ENCODE measurements around the gene GFI1. TPM values are rescaled to one million over a fixed set of nuclear protein-coding genes. Genes with fewer than 3 reads are reported as not detected.
"Not testable (repeated sequence)": the region's sequence is repeated elsewhere in the genome, so short reads cannot be mapped to it uniquely, and the experiment has no call there.

The GFI1 gene
- total and polyA plus RNA-seq, 2 donors (not counting 3 experiments of a cell fraction or from before 2014, with no cell fraction given), result 0.11 to 0.22 TPM

DNA sequence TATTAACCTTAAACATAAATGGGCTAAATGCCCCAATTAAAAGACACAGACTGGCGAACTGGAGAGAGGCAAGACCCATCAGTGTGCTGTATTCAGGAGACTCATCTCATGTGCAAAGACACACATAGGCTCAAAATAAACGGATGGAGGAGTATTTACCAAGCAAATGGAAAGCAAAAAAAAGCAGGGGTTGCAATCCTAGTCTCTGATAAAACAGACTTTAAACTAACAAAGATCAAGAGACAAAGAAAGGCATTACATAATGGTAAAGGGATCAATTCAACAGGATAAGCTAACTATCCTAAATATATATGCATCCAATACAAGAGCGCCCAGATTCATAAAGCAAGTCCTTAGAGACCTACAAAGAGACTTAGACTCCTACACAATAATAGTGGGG, 45.2 kb upstream of the GFI1 start:
- H3K4me2 ChIP-seq (ENCODE audit: insufficient read depth, low read length); H3K9me1 ChIP-seq (replicated peaks; ENCODE audit: control insufficient read depth, extremely low read depth, insufficient read depth, low read length); CTCF ChIA-PET; H3K9me3 ChIP-seq (replicated peaks; ENCODE audit: control insufficient read depth, insufficient read depth, low read length); H3K4me3 ChIP-seq (replicated peaks in 1 of 3; ENCODE audit: insufficient read depth in 1 of 3, low read depth in 1 of 3, low read length in 3 of 3); H2AFZ ChIP-seq (ENCODE audit: low read depth, low read length); intact Hi-C loops (cut with micrococcal nuclease); dilution Hi-C loops (cut with MboI; ENCODE audit: extremely low pct_ligation_motif_present, low sequenced_read_pairs); H3K27me3 ChIP-seq (ENCODE audit: control insufficient read depth in 2 of 2, insufficient read depth in 2 of 2, low read length in 2 of 2); H4K20me1 ChIP-seq (replicated peaks; ENCODE audit: control insufficient read depth, extremely low read depth, insufficient read depth, low read length); H3K27ac ChIP-seq (ENCODE audit: insufficient read depth, low read depth, low read length); POLR2A ChIA-PET; DNase-seq (ENCODE audit: low read depth, low spot score); FAIRE-seq; BruUV-seq (replicated peaks); H3K79me2 ChIP-seq (ENCODE audit: control insufficient read depth, insufficient read depth, low read length); H3K36me3 ChIP-seq (ENCODE audit: control insufficient read depth in 2 of 2, extremely low read depth in 1 of 2, insufficient read depth in 2 of 2, low read length in 2 of 2); H3K9ac ChIP-seq (replicated peaks; ENCODE audit: extremely low read depth, insufficient read depth, low read length): not testable (repeated sequence)
- peaks cover 11% of the 10 kb centered on the region for H3K4me1 ChIP-seq (ENCODE audit: control insufficient read depth, extremely low read depth, insufficient read depth, low read length)

- dilution Hi-C loops (cut with MboI; ENCODE audit: extremely low pct_ligation_motif_present, low sequenced_read_pairs) (no loop called here), intact Hi-C loops (cut with micrococcal nuclease) (no loop called here)
- Histone ChIP-seq H3K4me1 (ENCODE audit: control insufficient read depth, extremely low read depth, insufficient read depth, low read length) (no peaks in the 10 kb centered on the region), H3K27me3 (ENCODE audit: control insufficient read depth in 2 of 2, insufficient read depth in 2 of 2, low read length in 2 of 2) (no peaks in the 10 kb centered on the region), H3K79me2 (ENCODE audit: control insufficient read depth, insufficient read depth, low read length) (no peaks in the 10 kb centered on the region), H4K20me1 (replicated peaks; ENCODE audit: control insufficient read depth, extremely low read depth, insufficient read depth, low read length) (no peaks in the 10 kb centered on the region), H3K9ac (replicated peaks; ENCODE audit: extremely low read depth, insufficient read depth, low read length) (no peak overlapping the region), H3K4me2 (ENCODE audit: insufficient read depth, low read length) (no peak overlapping the region), H3K4me3 (replicated peaks in 1 of 3; ENCODE audit: insufficient read depth in 1 of 3, low read depth in 1 of 3, low read length in 3 of 3) (no peak overlapping the region), H3K36me3 (ENCODE audit: control insufficient read depth in 2 of 2, extremely low read depth in 1 of 2, insufficient read depth in 2 of 2, low read length in 2 of 2) (no peaks in the 10 kb centered on the region), H3K27ac (ENCODE audit: insufficient read depth, low read depth, low read length) (no peak overlapping the region), H3K9me1 (replicated peaks; ENCODE audit: control insufficient read depth, extremely low read depth, insufficient read depth, low read length) (no peaks in the 10 kb centered on the region), H2AFZ (ENCODE audit: low read depth, low read length) (no peak overlapping the region), H3K9me3 (replicated peaks; ENCODE audit: control insufficient read depth, insufficient read depth, low read length) (no peaks in the 10 kb centered on the region)
- FAIRE-seq (no peak), DNase-seq (ENCODE audit: low read depth, low spot score) (no peak)
- BruUV-seq (replicated peaks), result no TSS peak
- TF ChIP-seq POLR2A (IDR thresholded peaks at IDR 0.05; ENCODE audit: low read depth, low read length) (no peak), GATA2 (IDR thresholded peaks at IDR 0.05; ENCODE audit: insufficient read depth, insufficient read length, low read depth, low read length) (no peak), POLR2AphosphoS5 (IDR thresholded peaks at IDR 0.05; ENCODE audit: insufficient read depth, low read depth, low read length) (no peak), JUN (IDR thresholded peaks at IDR 0.05; ENCODE audit: borderline replicate concordance, insufficient read depth, insufficient read length, low read depth) (no peak), MYC (IDR thresholded peaks at IDR 0.05; ENCODE audit: low read depth, low read length) (no peak)
- TF ChIP-seq, protein P1, sequence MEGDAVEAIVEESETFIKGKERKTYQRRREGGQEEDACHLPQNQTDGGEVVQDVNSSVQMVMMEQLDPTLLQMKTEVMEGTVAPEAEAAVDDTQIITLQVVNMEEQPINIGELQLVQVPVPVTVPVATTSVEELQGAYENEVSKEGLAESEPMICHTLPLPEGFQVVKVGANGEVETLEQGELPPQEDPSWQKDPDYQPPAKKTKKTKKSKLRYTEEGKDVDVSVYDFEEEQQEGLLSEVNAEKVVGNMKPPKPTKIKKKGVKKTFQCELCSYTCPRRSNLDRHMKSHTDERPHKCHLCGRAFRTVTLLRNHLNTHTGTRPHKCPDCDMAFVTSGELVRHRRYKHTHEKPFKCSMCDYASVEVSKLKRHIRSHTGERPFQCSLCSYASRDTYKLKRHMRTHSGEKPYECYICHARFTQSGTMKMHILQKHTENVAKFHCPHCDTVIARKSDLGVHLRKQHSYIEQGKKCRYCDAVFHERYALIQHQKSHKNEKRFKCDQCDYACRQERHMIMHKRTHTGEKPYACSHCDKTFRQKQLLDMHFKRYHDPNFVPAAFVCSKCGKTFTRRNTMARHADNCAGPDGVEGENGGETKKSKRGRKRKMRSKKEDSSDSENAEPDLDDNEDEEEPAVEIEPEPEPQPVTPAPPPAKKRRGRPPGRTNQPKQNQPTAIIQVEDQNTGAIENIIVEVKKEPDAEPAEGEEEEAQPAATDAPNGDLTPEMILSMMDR (IDR thresholded peaks at IDR 0.05; ENCODE audit: extremely low read depth in 1 of 2, insufficient read depth in 1 of 2, low read depth in 1 of 2, low read length in 2 of 2), result no peak
- ChIA-PET CTCF (interaction anchor here (1.1 to 1.6 kb wide), 2 partner anchors 9 to 11 kb away, joined by 3 to 4 read pairs; no protein-coding TSS in a partner anchor), POLR2A (no interaction called here)
Observed at GRCh38 chr1:92527670-92528069, 40.9 kb upstream of the GFI1 start.

GRCh38 chr1:92524944-92525590, 38.3 kb upstream of the GFI1 start:
- POLR2A ChIA-PET; H2AFZ ChIP-seq (ENCODE audit: low read depth, low read length); H3K9ac ChIP-seq (replicated peaks; ENCODE audit: extremely low read depth, insufficient read depth, low read length); BruUV-seq (replicated peaks); H3K9me1 ChIP-seq (replicated peaks; ENCODE audit: control insufficient read depth, extremely low read depth, insufficient read depth, low read length); H3K27me3 ChIP-seq (ENCODE audit: control insufficient read depth in 2 of 2, insufficient read depth in 2 of 2, low read length in 2 of 2); H3K27ac ChIP-seq (ENCODE audit: insufficient read depth, low read depth, low read length); FAIRE-seq; CTCF ChIA-PET; H4K20me1 ChIP-seq (replicated peaks; ENCODE audit: control insufficient read depth, extremely low read depth, insufficient read depth, low read length); H3K4me3 ChIP-seq (replicated peaks in 1 of 3; ENCODE audit: insufficient read depth in 1 of 3, low read depth in 1 of 3, low read length in 3 of 3); H3K4me1 ChIP-seq (ENCODE audit: control insufficient read depth, extremely low read depth, insufficient read depth, low read length); H3K4me2 ChIP-seq (ENCODE audit: insufficient read depth, low read length); dilution Hi-C loops (cut with MboI; ENCODE audit: extremely low pct_ligation_motif_present, low sequenced_read_pairs); H3K79me2 ChIP-seq (ENCODE audit: control insufficient read depth, insufficient read depth, low read length); H3K9me3 ChIP-seq (replicated peaks; ENCODE audit: control insufficient read depth, insufficient read depth, low read length); H3K36me3 ChIP-seq (ENCODE audit: control insufficient read depth in 2 of 2, extremely low read depth in 1 of 2, insufficient read depth in 2 of 2, low read length in 2 of 2); DNase-seq (ENCODE audit: low read depth, low spot score); intact Hi-C loops (cut with micrococcal nuclease): not testable (repeated sequence)
